IPS-NIHi7 (cell line): ENCODE measurements around the gene NOL12.

ENCODE experiments used
- DNase-seq: peaks from one replicate; pipeline ENCODE4 v3.0.0; 2012; ENCODE audit warnings: mixed read lengths; ENCODE audit errors: extremely low spot score

NOL12 gene

DNA sequence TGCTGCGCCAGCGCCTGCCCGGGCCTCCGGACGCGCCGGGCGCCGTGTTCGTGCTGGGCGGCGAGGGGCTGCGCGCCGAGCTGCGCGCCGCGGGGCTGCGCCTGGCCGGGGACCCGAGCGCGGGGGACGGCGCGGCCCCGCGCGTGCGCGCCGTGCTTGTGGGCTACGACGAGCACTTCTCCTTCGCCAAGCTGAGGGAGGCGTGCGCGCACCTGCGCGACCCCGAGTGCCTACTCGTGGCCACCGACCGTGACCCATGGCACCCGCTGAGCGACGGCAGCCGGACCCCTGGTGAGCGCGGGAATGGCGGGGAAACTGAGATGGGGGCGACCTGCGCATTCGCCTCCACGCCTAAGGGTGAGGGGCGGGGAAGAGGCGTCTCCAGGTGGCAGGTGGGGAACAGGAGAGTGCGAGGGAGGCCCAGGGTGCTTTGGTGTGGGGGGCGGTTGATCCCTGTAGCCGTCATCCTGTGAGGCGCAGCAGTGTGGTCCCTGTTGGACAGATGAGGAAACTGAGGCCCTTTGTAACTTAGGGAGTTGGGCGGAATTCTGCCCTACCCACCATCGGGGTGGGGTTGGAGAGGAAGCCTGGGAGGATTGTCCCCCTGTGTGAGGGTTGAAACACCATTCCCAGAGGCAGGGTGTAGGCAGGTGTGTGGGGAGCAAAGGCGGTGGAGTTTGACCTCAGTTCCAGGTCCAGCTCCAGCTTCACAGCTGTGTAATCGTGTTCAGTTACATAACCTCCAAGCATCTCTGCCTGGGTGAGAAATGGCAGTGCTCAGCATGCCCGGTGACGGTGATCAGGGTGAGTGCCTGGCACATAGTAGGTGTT is 26.9 kb upstream of the NOL12 start:
- DNase-seq = no peak

- DNase-seq = no peak
Measured at GRCh38 chr22:37659897-37660708, 26.0 kb upstream of the NOL12 start.

DNA sequence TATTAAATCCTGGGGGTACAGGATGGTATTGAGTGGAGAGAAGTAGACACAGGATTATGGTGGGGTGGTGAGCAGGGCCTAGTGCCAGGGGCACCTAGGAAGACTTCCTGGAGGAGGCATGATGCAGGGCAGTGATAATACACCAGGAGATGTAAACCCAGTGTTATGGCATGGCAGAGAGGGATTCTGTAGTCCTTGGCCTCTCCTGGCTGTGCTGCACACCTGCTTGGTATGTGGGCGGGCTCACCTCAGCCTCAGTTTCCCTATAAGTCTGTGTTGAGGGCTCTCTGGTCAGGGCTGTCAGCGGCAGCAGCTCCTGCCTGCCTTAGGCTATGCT is 25.5 kb upstream of the NOL12 start:
- no peak for DNase-seq

GRCh38 chr22:37661160-37661924 is 24.8 kb upstream of the NOL12 start:
- DNase-seq = no peak

DNA sequence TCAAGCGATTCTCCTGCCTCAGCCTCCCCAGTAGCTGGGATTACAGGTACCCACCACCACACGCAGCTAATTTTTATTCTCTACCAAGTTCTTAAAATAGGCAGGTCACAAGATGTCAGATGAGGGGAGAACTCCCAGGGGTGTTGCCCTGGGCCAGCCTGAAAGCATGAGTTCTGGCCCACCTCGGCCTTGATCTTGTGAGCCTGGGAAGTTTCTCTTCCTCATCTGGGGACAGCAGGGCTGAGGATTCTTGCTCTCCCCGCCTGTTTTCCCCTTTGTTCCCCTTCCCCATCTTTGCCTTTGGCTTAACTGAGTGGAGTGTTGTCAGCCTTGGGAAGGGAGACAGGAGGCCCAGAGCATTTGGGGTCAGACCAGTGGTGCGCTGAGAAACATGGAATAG is 24.1 kb upstream of the NOL12 start:
- DNase-seq = no peak

GRCh38 chr22:37663521-37664140 is 22.5 kb upstream of the NOL12 start:
- no peak for DNase-seq

GRCh38 chr22:37664249-37665101 is 21.7 kb upstream of the NOL12 start:
- no peak for DNase-seq

- no peak for DNase-seq
Measured at GRCh38 chr22:37665487-37665886, 20.7 kb upstream of the NOL12 start.

DNA sequence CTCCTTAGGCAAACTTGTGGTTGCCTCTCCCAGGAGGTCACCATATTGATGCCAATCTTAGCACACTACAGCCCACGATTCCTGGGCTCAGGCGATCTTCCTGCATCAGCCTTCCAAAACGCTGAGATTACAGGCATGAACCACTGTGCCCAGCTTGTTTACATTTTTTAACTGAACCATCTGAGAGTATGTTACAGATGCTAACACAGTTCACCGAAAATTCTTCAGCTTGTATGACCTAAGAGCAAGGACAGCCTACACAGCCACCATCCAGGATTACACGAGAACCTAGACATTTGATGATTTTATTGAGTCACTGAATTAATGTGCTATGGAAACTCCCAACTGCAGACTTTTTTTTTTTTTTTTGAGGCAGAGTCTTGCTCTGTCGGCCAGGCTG is 16.6 kb upstream of the NOL12 start:
- DNase-seq = no peak

- no peak for DNase-seq
Measured at GRCh38 chr22:37672206-37672919, 13.8 kb upstream of the NOL12 start.

DNA sequence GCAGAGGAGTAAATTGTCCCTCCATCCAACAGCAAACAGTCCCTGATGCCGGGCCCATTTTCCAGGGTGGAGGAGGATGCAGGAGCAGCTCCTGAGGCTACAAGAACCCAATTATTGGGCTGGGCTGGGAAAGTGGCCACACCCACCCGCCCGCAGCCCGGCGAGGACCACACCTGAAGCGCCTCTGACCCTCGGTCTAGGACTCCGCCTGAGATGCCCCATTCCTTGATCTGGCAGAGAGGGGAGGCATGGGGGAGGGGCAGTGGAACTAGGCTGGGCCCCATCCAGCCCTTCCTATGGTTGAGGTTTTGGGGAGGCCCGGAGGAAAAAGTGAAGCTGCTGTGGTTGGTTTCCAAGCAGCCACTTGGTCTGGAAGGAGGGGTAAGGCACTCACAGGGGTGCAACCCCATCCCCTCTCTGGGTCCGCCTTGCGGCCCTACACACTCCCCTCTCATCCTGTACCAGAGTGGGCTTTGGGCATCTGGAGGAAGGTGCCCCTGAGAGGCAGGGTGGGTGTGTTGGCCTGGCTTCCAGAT is 13.2 kb upstream of the NOL12 start:
- no peak for DNase-seq

DNA sequence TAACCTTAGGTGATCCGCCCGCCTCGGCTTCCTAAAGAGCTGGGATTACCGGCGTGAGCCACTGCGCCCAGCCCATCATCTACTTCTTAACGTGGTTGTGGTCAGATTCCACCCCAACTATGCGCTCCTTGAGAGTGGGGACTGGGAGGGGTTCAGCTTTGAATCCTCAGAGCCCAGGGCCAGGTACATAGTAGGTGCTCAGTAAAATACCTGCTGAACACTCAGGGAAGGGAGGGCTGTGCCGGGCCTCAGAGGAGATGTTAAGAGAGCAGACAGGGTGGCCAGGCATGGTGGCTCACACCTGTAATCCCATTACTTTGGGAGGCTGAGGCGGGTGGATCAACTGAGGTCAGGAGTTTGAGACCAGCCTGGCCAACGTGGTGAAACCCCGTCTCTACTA is 11.9 kb upstream of the NOL12 start:
- no peak for DNase-seq

GRCh38 chr22:37674951-37675929 is 10.9 kb upstream of the NOL12 start, which contains the start of gene LGALS1:
TSS of gene LGALS1 (plus strand) at chr22:37675636. CDS start at chr22:37675703, 67 bp downstream.
- DNase-seq = peak; percentile 71

- no peak for DNase-seq
Measured at GRCh38 chr22:37675930-37676735, 10.0 kb upstream of the NOL12 start.

GRCh38 chr22:37676736-37677492 is 9.2 kb upstream of the NOL12 start:
- DNase-seq = peak; percentile 83

GRCh38 chr22:37677493-37677974 is 8.6 kb upstream of the NOL12 start:
- no peak for DNase-seq

- no peak for DNase-seq
Measured at GRCh38 chr22:37678372-37678771, 7.8 kb upstream of the NOL12 start.
